A673 (cell line): Measurements from ENCODE around the gene DOK3. TPM values are rescaled to one million over a fixed set of nuclear protein-coding genes. Genes with fewer than 3 reads are reported as not detected.

Experiments used
- BruUV-seq: library from RNA; stranded (reverse); fragments of 400-500 nt; replicated peaks from 2 replicates; lab custom pipeline; 2021; lab: Mats Ljungman, UMichigan
- CTCF ChIA-PET: fragments of 300-600 bp; sonication (Branson Sonifier 250); formaldehyde crosslinking; loops from one replicate; lab custom pipeline; 2022; ENCODE audit warnings: antibody characterized with exemption; lab: Charles Lee
- POLR2A ChIA-PET: fragments of 300-600 bp; sonication (Branson Sonifier 250); formaldehyde crosslinking; loops from one replicate; lab custom pipeline; 2022; ENCODE audit warnings: antibody characterized with exemption; ENCODE audit not compliant: low non-redundant PET; lab: Charles Lee
- DNase-seq: peaks from one replicate; pipeline ENCODE4 v3.0.0-alpha.2; 2015; ENCODE audit warnings: low spot score
- H3K27ac ChIP-seq: fragments of 200-600 bp; sonication (generic); 2 replicates; pipeline ENCODE4 v1.5.1; 2016; ENCODE audit warnings: mixed run types, low read depth, mild to moderate bottlenecking, mixed read lengths, antibody characterized with exemption, low read length; ENCODE audit not compliant: poor library complexity, severe bottlenecking
- H3K27me3 ChIP-seq: fragments of 200-600 bp; sonication (generic); replicated peaks from 2 replicates; pipeline ENCODE4 v1.6.1; 2017; ENCODE audit warnings: mixed run types, low read depth, mild to moderate bottlenecking, mixed read lengths, antibody characterized with exemption, low read length; ENCODE audit not compliant: insufficient read depth, poor library complexity
- H3K36me3 ChIP-seq: fragments of 200-600 bp; sonication (generic); 2 replicates; pipeline ENCODE4 v1.6.1; 2016; ENCODE audit warnings: mixed run types, mild to moderate bottlenecking, mixed read lengths, antibody characterized with exemption, low read length; ENCODE audit not compliant: insufficient read depth, poor library complexity, severe bottlenecking
- H3K4me1 ChIP-seq: fragments of 200-600 bp; sonication (generic); 2 replicates; pipeline ENCODE4 v1.6.1; 2017; ENCODE audit warnings: mixed run types, mild to moderate bottlenecking, mixed read lengths, antibody characterized with exemption, low read length; ENCODE audit not compliant: insufficient read depth, poor library complexity, severe bottlenecking
- H3K4me3 ChIP-seq: fragments of 200-600 bp; sonication (generic); 2 replicates; pipeline ENCODE4 v1.5.1; 2016; ENCODE audit warnings: low read depth, mixed run types, mild to moderate bottlenecking, mixed read lengths, low read length; ENCODE audit not compliant: poor library complexity, severe bottlenecking
- H3K9me3 ChIP-seq: fragments of 200-600 bp; sonication (generic); 2 replicates; pipeline ENCODE4 v1.6.1; 2016; ENCODE audit warnings: mixed run types, low read depth, mild to moderate bottlenecking, mixed read lengths, antibody characterized with exemption, low read length; ENCODE audit not compliant: poor library complexity, severe bottlenecking
- CTCF ChIP-seq: fragments of 300-800, 200-600 bp; sonication (generic); conservative IDR thresholded peaks from 2 replicates; pipeline ENCODE4 v1.5.1; 2017; ENCODE audit warnings: low read depth, mild to moderate bottlenecking, antibody characterized with exemption, low read length, moderate library complexity, mixed read lengths
- EZH2 ChIP-seq: fragments of 200-600 bp; sonication (generic); IDR thresholded peaks from 2 replicates; pipeline ENCODE4 v1.6.1; 2017; ENCODE audit warnings: borderline replicate concordance, low read depth, mild to moderate bottlenecking, mixed read lengths, antibody characterized with exemption, low read length; ENCODE audit not compliant: poor library complexity, severe bottlenecking
- intact Hi-C: fragments of 100-400 bp; cut with micrococcal nuclease; formaldehyde crosslinking; loops from one replicate; pipeline ENCODE4 v1.10.0; 2022; ENCODE audit not compliant: unreplicated experiment
- total RNA-seq: library from RNA; stranded (reverse); gene quantifications from 2 replicates; pipeline ENCODE4 v1.2.3, GENCODE V29; 2021

Gene DOK3
- total RNA-seq, 1 experiment from 2014 or later, result 15.0 TPM

GRCh38 chr5:177497292-177498012 is 12.2 kb downstream of the DOK3 start, which contains the start of gene PDLIM7:
Gene PDLIM7, minus strand, starts transcription at chr5:177497604. Its CDS starts 1,092 bp downstream, at chr5:177496512.
- DNase-seq, result peak; percentile 94
- TF ChIP-seq EZH2 (no peak), CTCF (no peak)
- intact Hi-C loops, result loop anchor here (2.0 kb wide), 1 partner anchor 187 kb away; the partner anchor contains the start of gene MXD3
- BruUV-seq, result no TSS peak
- Histone ChIP-seq H3K27ac (peak within 1 kb of the TSS; percentile 93), H3K4me3 (peak within 1 kb of the TSS; percentile 81), H3K9me3 (no peaks in the 10 kb centered on the region), H3K4me1 (peaks cover 36% of the 10 kb centered on the region), H3K27me3 (no peaks in the 10 kb centered on the region), H3K36me3 (peaks cover 1% of the 10 kb centered on the region)
- POLR2A ChIA-PET, result interaction anchor here (0.6 to 0.7 kb wide), 2 partner anchors 49 to 453 kb away, joined by 4 to 11 read pairs; no protein-coding TSS in a partner anchor
- CTCF ChIA-PET, result interaction anchor here (0.6 kb wide), 2 partner anchors 19 to 548 kb away, joined by 3 read pairs; partner anchors contain the start of gene DDX41

- intact Hi-C loops, result loop anchor here (2.0 kb wide), 1 partner anchor 186 kb away; the partner anchor contains the start of gene MXD3
- BruUV-seq, result no TSS peak
- Histone ChIP-seq H3K27ac (peak overlapping the region; percentile 93), H3K4me3 (peak overlapping the region; percentile 81), H3K9me3 (no peaks in the 10 kb centered on the region), H3K27me3 (no peaks in the 10 kb centered on the region), H3K36me3 (peaks cover 4% of the 10 kb centered on the region), H3K4me1 (peaks cover 42% of the 10 kb centered on the region)
- ChIA-PET POLR2A (interaction anchor here (0.7 kb wide), 1 partner anchor 50 kb away, joined by 11 read pairs; no protein-coding TSS in a partner anchor), CTCF (interaction anchor here (0.6 kb wide), 2 partner anchors 20 to 547 kb away, joined by 3 read pairs; partner anchors contain the start of gene DDX41)
- DNase-seq, result peak; percentile 66
- TF ChIP-seq EZH2, result no peak
Measured at GRCh38 chr5:177496727-177497291, 12.8 kb downstream of the DOK3 start.

DNA sequence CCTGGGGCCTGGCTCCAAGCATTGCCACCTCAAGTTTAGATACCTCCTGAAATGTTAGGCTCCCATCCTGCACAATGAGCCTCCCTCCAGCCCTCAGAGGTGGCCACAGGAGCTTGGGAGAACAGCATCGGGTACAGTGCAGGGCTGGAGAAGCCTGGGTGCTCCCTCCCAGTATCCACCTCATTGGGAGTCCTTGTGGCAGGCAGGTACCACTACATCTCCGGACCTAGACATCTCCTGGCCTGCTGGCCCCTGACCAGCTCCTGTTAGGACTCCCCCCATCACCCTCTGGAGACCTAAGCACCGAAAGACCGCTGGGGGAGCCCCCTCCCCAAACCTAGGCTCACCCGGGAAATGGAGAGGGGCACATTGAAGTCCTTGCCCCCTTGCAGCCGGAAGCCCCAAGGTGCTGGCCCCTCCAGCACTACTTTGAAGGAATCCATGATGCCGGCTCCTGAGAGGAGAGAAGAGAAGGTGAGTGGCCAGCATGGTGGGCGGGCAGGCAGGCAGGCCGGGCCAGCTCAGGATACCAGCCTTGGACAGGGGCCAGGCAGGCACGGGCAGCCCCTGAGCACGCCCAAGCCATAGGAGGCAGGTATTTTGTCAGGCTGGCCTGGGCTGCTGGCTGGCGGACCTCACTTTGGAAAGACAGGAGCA is 13.4 kb downstream of the DOK3 start:
- BruUV-seq, result no TSS peak
- peaks cover 4% of the 10 kb centered on the region for H3K36me3 ChIP-seq

More for the DNA sequence above, 13.4 kb downstream of the DOK3 start:
- Histone ChIP-seq H3K4me1 (peaks cover 43% of the 10 kb centered on the region), H3K9me3 (no peaks in the 10 kb centered on the region), H3K27me3 (no peaks in the 10 kb centered on the region), H3K27ac (peak overlapping the region; percentile 93), H3K4me3 (peak overlapping the region; percentile 81)
- CTCF ChIA-PET, result no interaction called here
- POLR2A ChIA-PET, result no interaction called here
- peak; percentile 58 for DNase-seq
- intact Hi-C loops, result loop anchor here (2.0 kb wide), 1 partner anchor 185 kb away; the partner anchor contains the start of gene MXD3
- TF ChIP-seq EZH2 (no peak), CTCF (0 out of 2 replicates have a peak, but pooled peaks have one; percentile 26)
